Activated naive CD8-positive, alpha-beta T cell treated with anti-CD3 and anti-CD28 coated beads for 36 hours (primary cell): Measurements from ENCODE around the gene ZNF101. TPM values are rescaled to one million over a fixed set of nuclear protein-coding genes. Genes with fewer than 3 reads are reported as not detected.

Experiments used
- DNase-seq: peaks from one replicate; pipeline ENCODE4 v3.0.0; 2021
- H3K27ac Mint-ChIP-seq: one replicate; pipeline ENCODE4 v1.8.0; 2022; ENCODE audit warnings: mild to moderate bottlenecking, moderate library complexity, mixed read lengths
- H3K27me3 Mint-ChIP-seq: one replicate; pipeline ENCODE4 v1.8.0; 2022; ENCODE audit warnings: mild to moderate bottlenecking, mixed read lengths
- H3K36me3 Mint-ChIP-seq: one replicate; pipeline ENCODE4 v1.8.0; 2021; ENCODE audit warnings: mild to moderate bottlenecking, mixed read lengths
- H3K4me1 Mint-ChIP-seq: one replicate; pipeline ENCODE4 v1.8.0; 2021; ENCODE audit warnings: mixed read lengths
- H3K4me3 Mint-ChIP-seq: one replicate; pipeline ENCODE4 v1.8.0; 2022; ENCODE audit warnings: mild to moderate bottlenecking, moderate library complexity, mixed read lengths
- H3K9me3 Mint-ChIP-seq: one replicate; pipeline ENCODE4 v1.8.0; 2022; ENCODE audit warnings: mixed read lengths
- total RNA-seq, 2 experiments: library from RNA; stranded (reverse); gene quantifications; one replicate each; pipeline ENCODE4 v1.2.3, GENCODE V29; 2021

The ZNF101 gene
- total RNA-seq, 2 experiments from 2014 or later: 71.8 to 73.2 TPM

DNA sequence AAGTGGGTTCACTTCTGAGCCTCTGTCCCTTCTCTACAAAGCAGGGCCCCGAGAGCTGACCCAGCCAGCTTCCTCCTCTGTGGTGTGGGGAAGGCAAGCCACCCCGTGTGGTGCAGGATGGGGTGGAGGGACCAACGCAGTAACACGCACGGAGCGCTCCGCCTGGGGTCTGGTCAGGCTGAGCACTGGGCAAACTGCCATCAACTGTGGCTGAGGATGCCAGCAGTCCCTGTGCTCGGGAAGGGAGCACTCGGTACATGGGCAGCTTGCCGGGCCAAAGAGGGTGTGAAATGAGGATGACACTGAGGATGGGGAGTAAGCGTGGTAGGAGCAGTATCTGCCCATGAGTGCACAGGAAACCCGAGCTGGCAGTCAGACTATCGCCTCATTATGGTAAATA lies 17.6 kb upstream of the ZNF101 start:
- peaks cover 2% of the 10 kb centered on the region for H3K4me1 Mint-ChIP-seq
- H3K27ac Mint-ChIP-seq: no peak overlapping the region
- H3K4me3 Mint-ChIP-seq: no peak overlapping the region
- H3K36me3 Mint-ChIP-seq: peaks cover 19% of the 10 kb centered on the region
- H3K27me3 Mint-ChIP-seq: no peaks in the 10 kb centered on the region
- no peaks in the 10 kb centered on the region for H3K9me3 Mint-ChIP-seq
- DNase-seq: no peak

DNA sequence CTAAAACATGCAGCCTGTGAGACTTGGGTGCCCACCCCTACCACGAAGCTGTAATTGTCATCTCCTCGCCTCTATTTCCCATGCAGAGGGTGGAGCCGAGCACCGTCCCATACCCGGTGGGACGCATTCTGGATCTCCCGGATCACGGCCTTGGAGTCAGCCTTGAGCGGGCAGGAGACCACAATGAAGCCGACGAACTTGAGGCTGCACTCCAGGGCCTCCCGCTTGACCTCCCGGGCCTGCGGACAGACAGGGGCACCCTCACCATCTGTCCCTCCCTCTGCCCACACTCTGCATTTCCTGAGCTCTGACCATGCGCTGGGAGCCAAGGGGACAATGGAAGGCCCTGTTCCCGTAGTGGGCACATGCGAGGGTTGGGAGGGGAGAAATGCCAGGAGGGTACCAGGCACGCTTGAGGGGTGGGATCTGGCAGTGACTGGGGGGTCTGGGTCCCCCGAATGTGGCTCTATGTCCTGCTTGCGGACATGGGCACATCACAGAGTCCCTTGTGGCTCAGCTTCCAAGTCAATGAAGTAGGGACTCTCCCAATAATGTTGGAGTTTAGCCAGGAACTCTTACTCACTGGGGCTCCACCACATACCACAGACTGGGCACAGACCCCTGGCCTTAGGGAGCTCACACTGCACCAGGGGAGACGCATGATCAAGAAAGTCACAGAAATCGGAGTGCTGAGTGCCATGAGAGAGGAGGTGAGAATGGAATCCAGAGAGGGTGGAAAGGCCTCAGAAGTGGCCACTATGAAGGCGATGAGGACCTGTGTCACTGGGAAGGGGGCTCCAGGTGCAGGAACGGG lies 15.9 kb upstream of the ZNF101 start:
- Mint-ChIP-seq H3K36me3 (peaks cover 22% of the 10 kb centered on the region), H3K4me1 (peaks cover 2% of the 10 kb centered on the region), H3K27me3 (no peaks in the 10 kb centered on the region), H3K9me3 (no peaks in the 10 kb centered on the region), H3K4me3 (no peak overlapping the region), H3K27ac (no peak overlapping the region)
- no peak for DNase-seq

- Mint-ChIP-seq H3K27me3 (no peaks in the 10 kb centered on the region), H3K27ac (no peak overlapping the region), H3K9me3 (no peaks in the 10 kb centered on the region), H3K4me1 (peaks cover 2% of the 10 kb centered on the region), H3K4me3 (no peak overlapping the region), H3K36me3 (peaks cover 26% of the 10 kb centered on the region)
- no peak for DNase-seq
These were observed 15.0 kb upstream of the ZNF101 start for GRCh38 chr19:19653597-19654147.

GRCh38 chr19:19654441-19654840 lies 14.2 kb upstream of the ZNF101 start:
- Mint-ChIP-seq H3K27me3 (no peaks in the 10 kb centered on the region), H3K27ac (no peak overlapping the region), H3K4me1 (peaks cover 2% of the 10 kb centered on the region), H3K36me3 (peaks cover 24% of the 10 kb centered on the region), H3K9me3 (no peaks in the 10 kb centered on the region), H3K4me3 (no peak overlapping the region)
- no peak for DNase-seq

- no peak overlapping the region for H3K27ac Mint-ChIP-seq
- no peak overlapping the region for H3K4me3 Mint-ChIP-seq
- no peak for DNase-seq
- H3K4me1 Mint-ChIP-seq: peaks cover 2% of the 10 kb centered on the region
- peaks cover 26% of the 10 kb centered on the region for H3K36me3 Mint-ChIP-seq
- H3K9me3 Mint-ChIP-seq: no peaks in the 10 kb centered on the region
- H3K27me3 Mint-ChIP-seq: no peaks in the 10 kb centered on the region
These were observed 13.5 kb upstream of the ZNF101 start for GRCh38 chr19:19655051-19655594.

DNA sequence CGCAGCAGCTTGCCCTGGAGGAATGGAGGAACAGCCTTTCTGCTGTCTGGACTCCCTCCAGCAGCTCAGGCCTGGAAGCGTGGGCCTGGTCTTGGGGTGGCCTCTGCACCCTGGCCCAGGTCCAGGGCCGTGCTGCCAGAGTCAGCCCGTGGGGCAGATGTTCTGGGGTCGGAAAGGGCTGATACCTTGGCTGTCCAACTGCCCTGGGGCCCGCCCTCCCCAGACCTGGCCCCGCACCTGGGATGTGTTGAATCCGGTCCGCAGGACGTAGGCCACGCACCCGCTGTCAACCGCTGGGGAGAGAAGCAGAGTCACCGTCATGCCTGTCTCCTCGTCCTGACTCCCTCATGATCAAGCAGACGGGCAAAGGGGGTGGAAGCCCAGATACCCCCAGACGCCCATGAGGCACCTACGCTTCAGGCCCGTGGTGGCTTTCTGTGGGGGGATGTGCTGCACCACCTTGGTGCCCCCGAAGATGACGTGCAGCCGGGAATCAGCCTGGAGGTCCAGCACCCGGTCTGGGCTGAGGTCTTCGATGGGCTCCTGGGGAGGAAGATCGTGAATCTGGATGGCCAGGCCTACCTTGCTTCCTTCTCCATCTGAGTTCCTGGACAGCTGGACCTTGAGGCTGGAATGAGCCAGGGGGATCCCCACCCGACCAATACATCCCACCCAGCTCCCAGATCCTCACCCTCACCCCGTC lies 12.8 kb upstream of the ZNF101 start:
- H3K4me1 Mint-ChIP-seq: peaks cover under 1% of the 10 kb centered on the region
- no peaks in the 10 kb centered on the region for H3K9me3 Mint-ChIP-seq
- no peak overlapping the region for H3K4me3 Mint-ChIP-seq
- H3K27ac Mint-ChIP-seq: no peak overlapping the region
- H3K27me3 Mint-ChIP-seq: no peaks in the 10 kb centered on the region
- no peak for DNase-seq
- H3K36me3 Mint-ChIP-seq: peaks cover 25% of the 10 kb centered on the region

DNA sequence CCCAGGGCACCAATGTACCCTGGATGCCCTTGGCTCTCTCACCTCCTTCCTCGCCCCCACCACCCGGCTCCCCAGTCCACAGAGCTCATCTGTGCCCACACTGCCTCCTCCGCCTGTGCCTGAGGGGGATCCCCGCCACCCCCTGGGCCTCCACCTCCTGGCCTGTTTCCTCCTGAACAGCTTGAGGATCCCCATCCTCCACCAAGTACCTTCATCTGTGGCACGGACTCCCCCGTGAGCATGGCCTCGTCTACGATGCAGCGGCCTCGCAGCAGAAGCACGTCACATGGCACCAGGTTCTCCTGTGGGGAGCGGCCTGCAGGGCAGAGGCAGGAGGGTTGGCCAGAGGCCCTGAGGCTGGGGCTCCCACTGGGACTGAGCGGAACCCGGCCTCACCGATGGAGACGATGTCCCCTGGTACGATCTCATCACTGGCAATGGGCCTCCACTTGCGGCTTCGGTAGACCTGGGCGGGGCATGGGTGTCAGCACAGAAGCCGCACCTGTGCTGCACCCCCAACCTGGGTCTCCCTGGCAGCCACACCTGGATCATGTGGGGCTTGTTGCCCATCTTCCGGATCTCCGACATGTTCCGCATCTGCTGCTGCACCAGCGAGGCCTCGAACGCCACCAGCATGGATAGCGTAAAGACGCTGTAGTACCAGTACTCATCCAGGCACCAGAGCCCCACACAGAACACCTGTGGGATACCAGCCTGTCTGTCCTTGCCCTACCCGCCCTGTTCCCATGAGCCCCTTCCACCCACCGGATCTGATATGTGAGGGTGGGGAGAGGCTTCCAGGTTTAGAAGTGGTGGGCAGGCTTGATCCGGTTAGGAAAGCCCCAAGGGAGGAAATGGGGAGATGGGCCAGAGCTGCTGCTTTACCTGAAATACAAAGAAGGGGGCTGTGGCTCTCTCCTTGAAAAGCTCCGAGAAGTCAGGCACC lies 11.9 kb upstream of the ZNF101 start:
- no peak for DNase-seq
- no peak overlapping the region for H3K27ac Mint-ChIP-seq
- no peaks in the 10 kb centered on the region for H3K27me3 Mint-ChIP-seq
- H3K36me3 Mint-ChIP-seq: peaks cover 34% of the 10 kb centered on the region
- no peak overlapping the region for H3K4me3 Mint-ChIP-seq
- no peaks in the 10 kb centered on the region for H3K9me3 Mint-ChIP-seq
- H3K4me1 Mint-ChIP-seq: peaks cover 10% of the 10 kb centered on the region

GRCh38 chr19:19657397-19657783 lies 11.2 kb upstream of the ZNF101 start:
- H3K4me1 Mint-ChIP-seq: peaks cover 16% of the 10 kb centered on the region
- no peaks in the 10 kb centered on the region for H3K27me3 Mint-ChIP-seq
- peak overlapping the region; percentile 29 for H3K27ac Mint-ChIP-seq
- no peaks in the 10 kb centered on the region for H3K9me3 Mint-ChIP-seq
- no peak for DNase-seq
- no peak overlapping the region for H3K4me3 Mint-ChIP-seq
- peaks cover 41% of the 10 kb centered on the region for H3K36me3 Mint-ChIP-seq

DNA sequence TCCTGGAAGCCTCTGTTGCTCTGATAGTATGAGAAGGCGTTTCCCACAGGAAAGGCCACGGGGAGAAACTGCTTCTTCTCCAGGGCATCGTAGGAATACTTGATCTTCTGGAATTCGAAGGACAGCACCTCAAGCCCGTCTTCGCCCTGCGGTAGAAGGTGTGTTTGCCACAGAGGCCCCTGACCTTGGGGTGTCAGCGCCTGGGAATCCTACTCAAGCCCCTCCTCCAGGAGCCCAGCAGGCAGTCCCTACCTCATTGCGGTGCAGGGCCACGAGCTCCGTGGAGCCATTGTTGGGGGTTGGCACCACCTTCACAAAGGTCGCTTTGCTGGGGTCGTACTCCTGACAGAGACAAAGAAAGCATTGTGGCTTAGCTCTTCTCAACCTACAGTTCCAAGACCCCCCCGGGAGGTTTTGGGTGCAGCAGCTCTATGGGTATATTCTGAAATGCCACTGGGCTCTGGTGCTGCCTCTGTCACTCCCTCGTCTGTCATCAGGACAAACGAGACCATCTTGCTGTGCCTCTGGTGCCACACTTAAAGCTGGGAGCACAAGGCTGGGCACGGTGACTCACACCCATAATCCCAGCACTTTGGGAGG lies 8.9 kb upstream of the ZNF101 start:
- no peak for DNase-seq
- Mint-ChIP-seq H3K9me3 (no peaks in the 10 kb centered on the region), H3K27ac (peak overlapping the region; percentile 38), H3K4me1 (peaks cover 23% of the 10 kb centered on the region), H3K27me3 (no peaks in the 10 kb centered on the region), H3K4me3 (no peak overlapping the region), H3K36me3 (peaks cover 38% of the 10 kb centered on the region)

DNA sequence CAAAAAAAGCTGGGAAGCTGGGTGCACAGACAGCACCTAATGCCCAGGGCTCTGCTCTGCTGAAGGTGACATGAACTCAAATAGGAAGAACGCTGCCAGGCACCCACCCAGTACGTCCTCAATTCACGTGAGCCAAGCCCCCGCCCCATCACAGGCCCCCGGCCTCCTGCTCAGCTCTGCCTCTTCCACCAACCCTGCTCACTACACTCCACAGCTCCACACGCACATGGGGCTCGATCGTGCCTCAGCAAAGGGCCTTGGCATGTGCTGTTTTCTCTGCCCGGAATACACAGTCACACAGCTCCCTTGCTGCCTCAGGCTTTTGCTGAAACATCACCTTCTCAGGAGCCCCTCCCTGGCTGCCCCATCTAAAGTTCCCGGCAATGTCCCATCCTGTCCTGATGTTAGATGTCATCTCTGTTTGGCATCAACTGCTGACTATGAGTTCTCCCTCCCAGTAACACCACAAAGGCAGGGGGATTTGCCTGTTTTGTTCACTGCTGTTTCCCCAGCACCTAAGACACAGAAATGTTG lies 7.4 kb upstream of the ZNF101 start:
- peak overlapping the region; percentile 91 for H3K4me3 Mint-ChIP-seq
- peak overlapping the region; percentile 96 for H3K27ac Mint-ChIP-seq
- peaks cover 35% of the 10 kb centered on the region for H3K36me3 Mint-ChIP-seq
- no peaks in the 10 kb centered on the region for H3K27me3 Mint-ChIP-seq
- DNase-seq: no peak
- H3K9me3 Mint-ChIP-seq: no peaks in the 10 kb centered on the region
- H3K4me1 Mint-ChIP-seq: peaks cover 23% of the 10 kb centered on the region

GRCh38 chr19:19661675-19662251 lies 6.9 kb upstream of the ZNF101 start:
- Mint-ChIP-seq H3K4me1 (peaks cover 24% of the 10 kb centered on the region), H3K27me3 (no peaks in the 10 kb centered on the region), H3K36me3 (peaks cover 35% of the 10 kb centered on the region), H3K9me3 (no peaks in the 10 kb centered on the region), H3K4me3 (peak overlapping the region; percentile 91), H3K27ac (peak overlapping the region; percentile 96)
- DNase-seq: peak; percentile 49

- H3K4me1 Mint-ChIP-seq: peaks cover 28% of the 10 kb centered on the region
- no peak for DNase-seq
- peaks cover under 1% of the 10 kb centered on the region for H3K9me3 Mint-ChIP-seq
- H3K27me3 Mint-ChIP-seq: no peaks in the 10 kb centered on the region
- peak overlapping the region; percentile 91 for H3K4me3 Mint-ChIP-seq
- H3K27ac Mint-ChIP-seq: peak overlapping the region; percentile 96
- H3K36me3 Mint-ChIP-seq: peaks cover 38% of the 10 kb centered on the region
These were observed 6.3 kb upstream of the ZNF101 start for GRCh38 chr19:19662344-19662743.

GRCh38 chr19:19662871-19663255 lies 5.8 kb upstream of the ZNF101 start:
- DNase-seq: no peak
- Mint-ChIP-seq H3K4me1 (peaks cover 33% of the 10 kb centered on the region), H3K4me3 (peak overlapping the region; percentile 91), H3K27ac (peak overlapping the region; percentile 96), H3K36me3 (peaks cover 41% of the 10 kb centered on the region), H3K9me3 (peaks cover 2% of the 10 kb centered on the region), H3K27me3 (no peaks in the 10 kb centered on the region)
